ENCODE results near the gene WDR7.

WDR7 gene

DNA sequence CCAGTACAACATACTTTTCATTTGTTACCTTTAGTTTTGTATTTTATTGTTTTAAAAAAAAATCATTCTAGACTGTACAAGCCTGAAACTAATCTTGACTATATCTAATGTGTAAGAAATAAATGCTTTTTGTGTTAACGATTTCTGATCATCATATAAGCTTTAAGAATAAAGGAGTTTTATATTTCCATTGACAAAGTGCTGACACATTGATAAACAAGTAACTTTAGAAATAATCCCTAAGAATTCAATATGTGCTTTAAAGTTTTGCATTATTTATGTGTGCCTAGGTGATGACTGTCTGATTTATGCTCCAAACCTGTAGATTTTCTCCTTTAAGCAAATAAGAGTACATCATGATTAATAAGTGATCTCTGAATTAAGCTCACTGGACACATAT lies 248.5 kb downstream of the WDR7 start:
- no peak for DNase-seq

GRCh38 chr18:56900195-56901094 lies 249.3 kb downstream of the WDR7 start:
- no peak for DNase-seq

DNA sequence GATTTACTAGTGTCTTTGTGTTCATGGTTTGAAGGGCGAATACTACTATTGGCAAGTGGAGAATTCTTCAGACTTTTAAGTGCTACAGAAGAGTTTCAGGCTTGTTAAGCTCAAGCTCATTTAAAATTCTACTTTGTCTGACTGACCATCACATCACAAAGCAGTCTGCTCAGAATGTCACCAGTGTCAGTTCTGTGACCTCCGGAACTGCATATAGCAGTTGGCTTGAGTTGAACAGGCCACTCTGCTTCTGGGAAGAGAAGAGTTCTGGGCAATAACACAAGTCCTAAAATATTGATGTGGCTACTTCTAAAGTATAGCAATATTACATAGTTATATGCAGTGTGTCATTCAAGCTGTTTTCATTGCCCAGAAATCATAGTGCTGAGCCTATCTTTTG lies 250.8 kb downstream of the WDR7 start:
- DNase-seq = no peak

DNA sequence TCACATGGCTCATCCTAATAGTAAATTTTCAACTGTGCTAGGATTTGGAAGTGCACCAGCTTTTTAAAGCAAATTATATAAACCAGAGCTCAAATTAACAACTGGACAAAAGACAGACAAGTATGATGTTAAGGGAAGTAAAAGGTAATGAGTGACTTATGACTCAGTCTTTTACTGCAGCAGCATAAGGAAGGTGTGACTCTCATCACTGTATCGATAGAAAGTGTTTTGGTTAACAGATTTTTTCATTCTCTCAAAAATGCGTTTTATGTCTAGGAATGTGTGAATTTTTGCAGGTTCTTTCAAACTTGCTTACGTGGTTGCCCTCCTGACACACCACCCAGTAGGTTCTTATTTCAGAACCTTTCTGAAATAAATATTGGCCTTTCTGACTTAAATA lies 251.5 kb downstream of the WDR7 start:
- DNase-seq = no peak

- no peak for DNase-seq
Measured at GRCh38 chr18:56903686-56904085, 252.5 kb downstream of the WDR7 start.

DNA sequence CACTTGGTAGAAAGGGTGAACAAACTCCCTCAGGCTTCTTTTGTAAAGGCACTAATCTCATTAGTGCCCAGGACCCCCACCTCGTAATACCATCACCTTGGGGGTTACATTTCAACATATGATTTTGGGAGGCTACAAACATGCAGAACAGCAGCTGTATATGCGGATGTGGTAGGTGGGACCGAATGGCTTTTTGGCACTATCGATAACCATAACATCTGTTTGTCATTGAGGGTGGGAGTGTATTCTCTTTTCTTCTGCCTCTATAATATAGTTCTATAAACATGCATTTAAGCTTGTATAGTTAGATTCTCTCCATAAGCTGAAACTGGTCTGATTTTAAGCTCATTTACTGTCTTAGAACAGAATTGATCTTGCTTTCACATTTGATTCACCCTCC lies 256.6 kb downstream of the WDR7 start:
- DNase-seq = no peak

GRCh38 chr18:56910237-56910636 lies 259.1 kb downstream of the WDR7 start:
- no peak for DNase-seq

GRCh38 chr18:56910967-56911366 lies 259.8 kb downstream of the WDR7 start:
- DNase-seq = no peak

DNA sequence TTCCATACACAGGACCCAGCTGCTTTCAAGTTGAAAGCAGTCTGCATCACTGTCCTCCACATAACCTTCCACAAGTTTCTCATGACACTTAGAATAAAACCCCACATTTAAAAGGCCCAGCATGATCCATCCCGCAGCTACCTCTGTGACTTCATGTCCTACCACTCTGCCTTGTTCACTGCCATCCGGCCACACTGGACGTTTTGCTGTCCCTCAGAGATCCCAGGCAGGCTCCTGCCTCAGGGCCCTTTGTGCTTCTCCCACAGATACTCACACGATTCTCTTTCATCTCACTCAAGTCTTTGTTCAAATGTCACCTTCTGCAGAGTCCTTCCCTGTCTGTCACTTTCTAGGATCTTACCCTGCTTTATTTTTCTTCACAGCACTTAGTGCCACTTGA lies 262.8 kb downstream of the WDR7 start:
- no peak for DNase-seq

DNA sequence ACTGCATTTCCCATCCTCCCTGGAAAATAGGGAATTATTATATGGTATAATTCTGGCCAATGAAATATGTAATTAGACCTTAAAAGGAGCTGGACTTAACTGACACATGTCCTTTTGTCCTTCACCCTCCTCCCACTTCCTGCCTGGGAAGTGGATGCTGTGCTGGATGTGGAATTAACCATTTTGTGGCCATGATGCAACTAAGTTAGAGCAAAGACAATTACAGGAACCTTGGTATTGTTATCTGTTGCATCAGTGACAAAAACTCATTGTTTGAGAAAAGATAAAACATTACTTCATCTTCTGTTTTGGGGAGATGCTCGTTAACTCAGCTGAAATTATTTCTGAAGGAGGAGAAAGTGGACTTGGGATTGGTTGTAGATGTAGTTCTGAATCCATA lies 268.0 kb downstream of the WDR7 start:
- no peak for DNase-seq

DNA sequence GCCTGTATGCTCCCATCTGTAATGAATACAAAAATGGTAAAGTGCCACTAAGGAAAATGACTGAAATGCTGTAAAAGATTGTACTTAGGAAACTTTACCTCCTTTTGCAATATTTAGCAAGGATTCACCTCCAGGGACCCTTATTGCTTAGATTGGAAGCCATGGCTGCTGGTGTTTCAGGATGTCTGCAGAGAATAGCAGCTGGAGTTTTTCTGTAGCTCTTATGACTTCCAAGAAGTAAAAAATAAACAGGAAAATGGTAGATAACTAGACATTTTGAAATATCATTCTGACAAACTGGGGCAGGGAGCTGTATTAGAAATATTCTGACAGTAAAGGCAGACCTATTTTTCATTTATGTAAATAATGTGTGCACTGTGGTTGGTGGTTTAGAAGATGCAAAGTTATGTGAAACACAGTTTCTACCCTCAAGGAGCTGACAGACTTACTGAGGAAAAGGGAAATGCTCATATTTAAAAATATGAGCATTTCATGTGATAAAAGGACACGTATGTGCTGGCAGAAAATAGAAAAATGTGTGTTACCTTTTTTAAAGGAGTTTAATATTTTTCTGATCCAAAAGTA lies 270.8 kb downstream of the WDR7 start:
- no peak for DNase-seq

DNA sequence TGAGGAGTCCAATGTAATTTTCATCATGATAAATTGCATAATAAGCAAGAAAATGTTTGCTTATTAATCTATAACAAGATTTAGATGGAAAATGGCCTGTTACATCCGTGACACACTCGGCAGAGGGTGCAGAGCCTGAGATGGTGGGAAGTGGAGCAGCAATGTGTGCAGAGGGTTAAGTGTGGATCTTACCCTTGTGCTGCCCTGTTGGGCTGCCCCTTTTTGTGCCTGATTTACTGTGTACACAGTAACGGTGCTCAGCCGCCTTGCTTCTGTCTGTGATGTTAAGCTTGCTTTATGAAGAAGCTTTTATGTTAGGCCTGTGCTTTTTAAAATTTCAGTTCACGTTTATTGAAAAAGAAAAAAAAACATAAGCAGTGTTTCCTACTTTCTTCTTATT lies 275.6 kb downstream of the WDR7 start:
- no peak for DNase-seq

GRCh38 chr18:56927786-56928185 lies 276.6 kb downstream of the WDR7 start:
- DNase-seq = no peak

DNA sequence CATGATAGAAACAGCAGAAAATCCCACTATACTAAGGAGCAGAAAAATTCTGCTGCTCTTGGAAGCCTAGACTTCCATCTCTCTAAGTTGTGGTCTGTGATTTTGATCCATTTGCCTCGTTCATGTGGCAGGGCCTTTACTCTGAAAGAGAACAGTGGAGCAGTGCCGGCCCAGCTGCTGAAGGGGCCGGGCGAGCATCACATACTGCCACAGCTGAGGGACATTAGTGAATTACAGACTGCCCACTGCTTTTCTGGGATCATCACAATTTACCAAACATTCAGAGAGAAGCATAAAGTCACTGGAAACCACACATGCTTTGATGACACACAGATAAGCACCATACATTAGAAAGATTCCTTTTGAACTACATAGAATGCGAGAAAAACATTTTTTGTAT lies 278.7 kb downstream of the WDR7 start:
- no peak for DNase-seq

GRCh38 chr18:56933472-56933871 lies 282.3 kb downstream of the WDR7 start:
- DNase-seq = no peak

GRCh38 chr18:56934131-56934530 lies 283.0 kb downstream of the WDR7 start:
- DNase-seq = no peak

GRCh38 chr18:56934906-56935305 lies 283.7 kb downstream of the WDR7 start:
- DNase-seq = no peak

DNA sequence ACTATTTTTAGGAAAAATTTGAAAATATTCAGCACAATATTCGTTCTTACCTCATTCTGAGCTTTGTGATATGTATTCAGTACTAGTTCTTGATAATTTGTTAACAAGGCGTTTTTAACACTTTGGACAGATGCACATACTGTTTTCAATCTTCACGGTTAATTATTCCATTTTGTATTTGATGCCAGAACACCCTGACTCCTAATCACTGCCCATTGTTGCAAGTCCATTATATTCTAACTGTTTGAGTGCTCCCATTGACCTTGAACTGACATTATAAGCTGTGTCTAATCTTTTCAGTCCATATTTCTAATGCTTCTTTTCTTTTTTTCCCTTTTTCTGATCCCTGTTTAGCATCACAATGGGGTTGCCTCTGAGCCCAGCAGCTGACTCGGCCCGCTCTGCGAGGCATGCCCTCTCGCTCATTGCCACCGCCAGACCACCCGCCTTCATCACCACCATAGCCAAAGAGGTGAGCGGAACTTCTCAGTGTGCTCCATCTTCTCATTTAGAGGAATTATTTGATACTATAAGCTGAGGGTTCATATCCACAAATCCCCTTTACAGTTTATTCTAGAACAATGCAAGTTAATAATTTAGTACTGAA lies 284.4 kb downstream of the WDR7 start:
- DNase-seq = no peak

DNA sequence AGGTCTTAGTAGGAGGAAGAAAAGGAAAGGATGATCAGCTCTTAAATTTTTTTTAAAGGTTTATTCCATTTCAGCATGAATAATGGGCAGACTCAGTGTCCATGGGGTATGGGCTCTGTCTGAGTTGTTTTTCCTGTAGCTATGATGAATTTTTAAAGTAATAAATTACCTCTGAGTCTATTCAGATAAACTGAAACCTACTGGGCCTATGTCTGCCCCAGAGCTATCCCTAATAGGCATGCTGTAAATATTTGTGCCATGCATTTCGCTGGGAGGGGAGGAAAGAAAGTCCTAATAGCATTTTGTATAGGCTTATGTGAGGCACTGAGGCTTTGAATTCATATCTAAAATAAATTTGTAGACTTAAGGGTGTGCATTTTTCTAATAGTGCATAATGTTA lies 285.3 kb downstream of the WDR7 start:
- DNase-seq = no peak

GRCh38 chr18:56937874-56938430 lies 286.8 kb downstream of the WDR7 start:
- no peak for DNase-seq

DNA sequence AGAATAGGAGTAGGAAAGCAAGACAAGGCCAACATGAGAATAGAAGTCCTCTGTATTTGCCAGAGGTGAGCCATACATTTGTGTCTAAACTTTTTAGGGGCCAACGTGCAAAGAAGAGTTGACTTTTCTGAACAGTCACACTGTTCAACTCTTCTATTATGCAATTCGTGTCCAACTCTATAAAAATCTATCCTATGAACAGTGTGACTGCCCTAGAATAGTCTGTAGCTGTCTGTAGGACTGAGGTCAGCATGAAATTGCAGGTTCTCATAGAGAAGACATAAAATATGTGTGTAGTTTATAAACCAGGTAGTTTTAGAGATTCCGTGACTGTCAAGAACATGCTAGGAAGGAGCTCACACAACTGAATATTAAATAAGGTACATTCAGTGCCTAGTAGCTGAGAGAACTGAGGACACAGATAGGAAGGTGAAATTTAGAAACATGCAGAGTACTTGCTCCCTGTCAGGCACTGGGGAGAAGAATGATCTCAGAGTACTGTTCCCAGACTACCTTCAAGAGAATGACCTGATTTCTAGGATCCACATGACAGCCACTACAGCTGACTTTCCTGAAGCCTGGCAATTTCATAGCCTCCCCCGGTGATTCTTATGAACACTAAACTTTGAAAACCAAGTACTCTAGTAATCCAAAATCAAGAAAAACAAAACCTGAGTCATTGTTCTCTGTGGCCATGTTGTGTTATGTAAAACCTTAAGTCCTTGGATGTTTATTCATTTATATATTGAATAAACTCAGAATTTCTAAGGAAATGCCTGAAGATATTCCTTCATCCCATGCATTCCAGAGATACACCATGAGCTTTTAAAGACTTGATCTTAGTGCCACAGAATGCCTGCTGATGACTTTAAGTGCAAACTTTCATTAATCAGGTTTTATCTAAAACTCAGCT lies 294.3 kb downstream of the WDR7 start:
- DNase-seq = no peak

DNA sequence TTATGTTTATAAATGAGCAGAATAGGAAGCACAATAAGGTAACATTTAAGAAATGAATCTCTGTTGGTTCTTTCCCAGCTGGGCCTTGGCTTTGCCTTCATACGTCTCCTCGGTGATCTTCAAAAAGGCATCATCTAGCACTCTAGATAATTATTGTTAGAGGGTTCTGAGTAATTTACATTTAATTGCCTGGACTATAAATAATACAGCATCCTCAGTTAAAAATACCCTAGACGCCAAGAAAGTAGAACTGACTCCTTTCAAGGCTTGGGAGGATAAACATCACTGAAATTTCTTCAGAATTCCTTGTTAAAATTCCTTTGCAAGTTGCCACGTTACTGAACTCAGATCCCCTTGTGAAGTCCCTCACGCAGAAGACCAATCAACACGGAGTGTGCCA lies 296.1 kb downstream of the WDR7 start:
- DNase-seq = no peak

DNA sequence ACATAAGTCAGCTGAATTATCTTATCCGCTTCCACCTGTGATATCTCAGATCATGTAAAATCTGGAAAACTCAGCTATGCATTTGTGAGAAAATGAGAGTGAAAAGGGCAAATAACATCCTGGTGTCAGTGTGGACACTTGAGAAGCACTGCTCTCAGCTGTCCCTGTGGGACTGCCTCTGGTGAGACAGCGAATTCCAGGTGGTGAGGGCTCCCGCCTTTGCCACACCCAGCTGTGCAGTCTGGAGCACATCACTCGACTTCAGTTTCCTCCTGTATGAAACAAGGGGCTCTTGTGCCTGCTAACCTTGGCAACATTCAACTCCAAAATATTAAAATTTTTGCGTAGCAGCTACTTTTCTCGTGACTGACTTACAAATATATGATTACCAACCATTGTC lies 300.9 kb downstream of the WDR7 start:
- no peak for DNase-seq

Measured in CD4-positive, alpha-beta T cell treated with Interleukin-1 beta for 1 hour (primary cell).